GM23338 (cell line): Measurements from ENCODE around the gene UAP1. TPM values are rescaled to one million over a fixed set of nuclear protein-coding genes. Genes with fewer than 3 reads are reported as not detected.

Experiments used
- ATAC-seq: fragments of 200-7000 bp; cut with Tn5 transposase; 3 replicates; pipeline ENCODE4 v1.9.1; 2020
- DNase-seq: peaks from one replicate; pipeline ENCODE4 v3.0.0-alpha.2; 2015; ENCODE audit warnings: low spot score
- H2AFZ ChIP-seq: fragments of 200-600 bp; sonication (generic); 2 replicates; pipeline ENCODE4 v1.8.0; 2016; ENCODE audit warnings: antibody characterized with exemption, mild to moderate bottlenecking, moderate library complexity
- H3F3A ChIP-seq: fragments of 200-600 bp; sonication (generic); replicated peaks from 2 replicates; pipeline ENCODE4 v1.8.0; 2017; ENCODE audit warnings: antibody characterized with exemption, mixed run types, low read depth
- H3K27ac ChIP-seq: fragments of 200-600 bp; sonication (generic); 2 replicates; pipeline ENCODE4 v1.6.1; 2016; ENCODE audit warnings: low read depth
- H3K27me3 ChIP-seq: fragments of 200-600 bp; sonication (generic); 2 replicates; pipeline ENCODE4 v1.8.0; 2016; ENCODE audit warnings: mild to moderate bottlenecking, mixed run types, moderate library complexity; ENCODE audit not compliant: insufficient read depth
- H3K36me3 ChIP-seq: fragments of 200-600 bp; sonication (generic); 2 replicates; pipeline ENCODE4 v1.8.0; 2016; ENCODE audit warnings: mild to moderate bottlenecking; ENCODE audit not compliant: insufficient read depth
- H3K4me1 ChIP-seq: fragments of 200-600 bp; sonication (generic); 2 replicates; pipeline ENCODE4 v1.8.0; 2016; ENCODE audit warnings: mild to moderate bottlenecking, moderate library complexity; ENCODE audit not compliant: insufficient read depth
- H3K4me2 ChIP-seq: fragments of 200-600 bp; sonication (generic); 2 replicates; pipeline ENCODE4 v1.7.1; 2017; ENCODE audit warnings: mixed run types
- H3K4me3 ChIP-seq: fragments of 200-600 bp; sonication (generic); 2 replicates; pipeline ENCODE4 v1.6.1; 2016; ENCODE audit warnings: mixed run types
- H3K79me2 ChIP-seq: fragments of 200-600 bp; sonication (generic); replicated peaks from 2 replicates; pipeline ENCODE4 v1.8.0; 2017; ENCODE audit warnings: mild to moderate bottlenecking; ENCODE audit not compliant: insufficient read depth
- H3K9me2 ChIP-seq: fragments of 200-600 bp; sonication (generic); 2 replicates; pipeline ENCODE4 v1.8.0; 2017; ENCODE audit not compliant: insufficient read depth
- H4K20me1 ChIP-seq: fragments of 200-600 bp; sonication (generic); replicated peaks from 2 replicates; pipeline ENCODE4 v1.8.0; 2017; ENCODE audit warnings: mild to moderate bottlenecking; ENCODE audit not compliant: insufficient read depth
- H3K27ac Mint-ChIP-seq: 2 replicates; pipeline ENCODE4 v1.8.0; 2020; ENCODE audit warnings: inconsistent platforms, mild to moderate bottlenecking, moderate library complexity, mixed read lengths
- H3K27me3 Mint-ChIP-seq: 3 replicates; pipeline ENCODE4 v1.8.0; 2022; ENCODE audit warnings: low read depth, mild to moderate bottlenecking, moderate library complexity, mixed read lengths, inconsistent platforms; ENCODE audit not compliant: insufficient read depth, poor library complexity
- H3K36me3 Mint-ChIP-seq: 3 replicates; pipeline ENCODE4 v1.8.0; 2021; ENCODE audit warnings: low read depth, mild to moderate bottlenecking, inconsistent platforms, moderate library complexity, mixed read lengths
- H3K4me1 Mint-ChIP-seq: 3 replicates; pipeline ENCODE4 v1.8.0; 2020; ENCODE audit warnings: mild to moderate bottlenecking, inconsistent platforms, mixed read lengths
- H3K4me3 Mint-ChIP-seq: 3 replicates; pipeline ENCODE4 v1.8.0; 2021; ENCODE audit warnings: moderate library complexity, mild to moderate bottlenecking, inconsistent platforms, mixed read lengths
- H3K9me3 Mint-ChIP-seq: 3 replicates; pipeline ENCODE4 v1.8.0; 2020; ENCODE audit warnings: moderate library complexity, mild to moderate bottlenecking, inconsistent platforms, mixed read lengths
- CTCF ChIP-seq, 2 experiments: fragments of 200-600 bp in 1 of 2; sonication (generic) in 1 of 2; conservative IDR thresholded peaks; 2 replicates each; pipeline versions ENCODE4 v1.5.1 to v1.6.1; 2016 to 2017; ENCODE audit warnings: antibody characterized with exemption in 2 of 2, low read depth in 2 of 2, mild to moderate bottlenecking in 2 of 2, moderate library complexity in 1 of 2
- ETS1 ChIP-seq: IDR thresholded peaks from 2 replicates; pipeline ENCODE4 v1.6.1; 2016; ENCODE audit warnings: antibody characterized with exemption
- EZH2phosphoT487 ChIP-seq: fragments of 200-600 bp; sonication (generic); IDR thresholded peaks from one replicate; pipeline ENCODE4 v1.8.1; 2018; ENCODE audit warnings: antibody characterized with exemption; ENCODE audit not compliant: unreplicated experiment
- JUNB ChIP-seq: IDR thresholded peaks from one replicate; pipeline ENCODE4 v1.6.1; 2016; ENCODE audit warnings: antibody characterized with exemption; ENCODE audit not compliant: unreplicated experiment
- REST ChIP-seq: IDR thresholded peaks from one replicate; pipeline ENCODE4 v1.6.1; 2018; ENCODE audit warnings: antibody characterized with exemption; ENCODE audit not compliant: unreplicated experiment
- STAT1 ChIP-seq: IDR thresholded peaks from one replicate; pipeline ENCODE4 v1.6.1; 2016; ENCODE audit warnings: antibody characterized with exemption; ENCODE audit not compliant: unreplicated experiment
- ZNF462 ChIP-seq: fragments of 250-450 bp; sonication (Bioruptor Pico); IDR thresholded peaks from 2 replicates; pipeline ENCODE4 v1.5.0; 2020; ENCODE audit warnings: mild to moderate bottlenecking, moderate library complexity
- long read RNA-seq: library from polyadenylated mRNA; unstranded; transcript quantifications from one replicate; pipeline ENCODE4 v2.0.0, GENCODE V29; 2020; ENCODE audit not compliant: unreplicated experiment
- polyA plus RNA-seq: library from polyadenylated mRNA; unstranded; fragments of >200 nt; fragmentation: Nextera tagmentation; extraction: Ambion mirVana; gene quantifications from 2 replicates; pipeline ENCODE4 v1.2.1, GENCODE V29; 2016
- total RNA-seq: library from RNA; depleted of rRNA; stranded (reverse); fragments of >200 nt; shearing (Covaris generic); gene quantifications from 2 replicates; pipeline ENCODE4 v1.2.3, GENCODE V29; 2014; rRNA removed

UAP1 gene
- total RNA-seq (32.9 and 33.3 TPM in 2 replicates), polyA plus RNA-seq (24.0 and 26.7 TPM in 2 replicates)
- long read RNA-seq, transcript UAP1-204 (10 exons, 2,294 nt), result minor isoform, 5 of 24 reads
- long read RNA-seq, transcript UAP1-201 (11 exons, 2,377 nt), result major isoform, 12 of 24 reads
- long read RNA-seq, partial matches to known transcripts, result 5 of 24 reads
- long read RNA-seq, other reads (novel, unspliced or antisense), result 2 of 24 reads

GRCh38 chr1:162561616-162562469, at the start of gene UAP1:
Gene UAP1 (plus strand): TSS chr1:162561722. CDS start chr1:162566069, 4,347 bp downstream.
- Histone ChIP-seq H3K27me3 (peaks cover 8% of the 10 kb centered on the region; the same call in 1 of the 2 replicates), H3K27ac (peak within 1 kb of the TSS; percentile 72), H3K4me2 (peak within 1 kb of the TSS; percentile 92), H3K79me2 (peaks cover 40% of the 10 kb centered on the region), H3K4me3 (peak within 1 kb of the TSS; percentile 80), H4K20me1 (peaks cover 13% of the 10 kb centered on the region), H3F3A (no peaks in the 10 kb centered on the region), H2AFZ (peak within 1 kb of the TSS; percentile 96), H3K9me2 (no peaks in the 10 kb centered on the region), H3K36me3 (no peaks in the 10 kb centered on the region), H3K4me1 (peaks cover 9% of the 10 kb centered on the region; the same call in 1 of the 2 replicates)
- H3K4me1 Mint-ChIP-seq, result peaks cover 18% of the 10 kb centered on the region; the same call in 2 of the 3 replicates
- H3K4me3 Mint-ChIP-seq, result peak within 1 kb of the TSS; percentile 84
- TF ChIP-seq EZH2phosphoT487, result no peak
- TF ChIP-seq STAT1, result no peak
- TF ChIP-seq ETS1, result no peak
- TF ChIP-seq REST, result no peak
- no peak for TF ChIP-seq CTCF (conservative IDR thresholded peaks at IDR 0.05; ENCODE audit: low read depth in 2 of 2)
- no peak for TF ChIP-seq JUNB
- TF ChIP-seq ZNF462 (CRISPR knock-in tag), result no peak
- H3K9me3 Mint-ChIP-seq, result no peaks in the 10 kb centered on the region
- DNase-seq (peak; percentile 3), ATAC-seq (peak; percentile 57)
- peaks cover 2% of the 10 kb centered on the region; the same call in 2 of the 3 replicates for H3K36me3 Mint-ChIP-seq
- H3K27ac Mint-ChIP-seq, result peak within 1 kb of the TSS; percentile 96
- H3K27me3 Mint-ChIP-seq, result peaks cover 4% of the 10 kb centered on the region
